ENCODE results near the gene ZNF217.

Gene ZNF217

DNA sequence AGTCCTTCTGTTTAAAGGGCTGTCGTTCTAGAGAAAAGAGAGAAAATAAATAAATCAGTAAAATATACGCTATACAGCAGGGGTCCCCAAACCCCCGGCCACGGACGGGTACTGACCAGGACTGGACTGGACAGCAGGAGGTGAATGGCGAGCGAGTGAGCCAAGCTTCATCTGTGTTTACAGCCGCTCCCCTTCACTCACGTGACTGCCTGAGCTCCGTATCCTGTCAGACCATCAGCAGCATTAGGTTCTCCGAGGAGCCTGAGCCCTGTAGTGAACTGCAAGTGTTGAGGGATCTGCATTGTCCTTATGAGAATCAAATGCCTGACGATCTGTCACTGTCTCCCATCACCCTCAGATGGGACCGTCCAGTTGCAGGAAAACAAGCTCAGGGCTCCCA is 76.5 kb downstream of the ZNF217 start:
- in situ Hi-C loops (cut with HindIII; ENCODE audit: low pct_ligation_motif_present, low sequenced_read_pairs), result no loop called here
- H3K36me3 ChIP-seq (replicated peaks), result no peaks in the 10 kb centered on the region
- H3K27ac ChIP-seq, result no peak overlapping the region
- peak; percentile 7 for DNase-seq
- H3K27me3 ChIP-seq (replicated peaks), result no peaks in the 10 kb centered on the region
- H3K4me3 ChIP-seq (ENCODE audit: low read depth, low read length), result no peak overlapping the region
- TF ChIP-seq, protein P1, sequence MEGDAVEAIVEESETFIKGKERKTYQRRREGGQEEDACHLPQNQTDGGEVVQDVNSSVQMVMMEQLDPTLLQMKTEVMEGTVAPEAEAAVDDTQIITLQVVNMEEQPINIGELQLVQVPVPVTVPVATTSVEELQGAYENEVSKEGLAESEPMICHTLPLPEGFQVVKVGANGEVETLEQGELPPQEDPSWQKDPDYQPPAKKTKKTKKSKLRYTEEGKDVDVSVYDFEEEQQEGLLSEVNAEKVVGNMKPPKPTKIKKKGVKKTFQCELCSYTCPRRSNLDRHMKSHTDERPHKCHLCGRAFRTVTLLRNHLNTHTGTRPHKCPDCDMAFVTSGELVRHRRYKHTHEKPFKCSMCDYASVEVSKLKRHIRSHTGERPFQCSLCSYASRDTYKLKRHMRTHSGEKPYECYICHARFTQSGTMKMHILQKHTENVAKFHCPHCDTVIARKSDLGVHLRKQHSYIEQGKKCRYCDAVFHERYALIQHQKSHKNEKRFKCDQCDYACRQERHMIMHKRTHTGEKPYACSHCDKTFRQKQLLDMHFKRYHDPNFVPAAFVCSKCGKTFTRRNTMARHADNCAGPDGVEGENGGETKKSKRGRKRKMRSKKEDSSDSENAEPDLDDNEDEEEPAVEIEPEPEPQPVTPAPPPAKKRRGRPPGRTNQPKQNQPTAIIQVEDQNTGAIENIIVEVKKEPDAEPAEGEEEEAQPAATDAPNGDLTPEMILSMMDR (IDR thresholded peaks at IDR 0.05; ENCODE audit: low read depth, low read length, missing control alignments), result no peak
